ENCODE measurements around the gene GRM8.

Gene GRM8

GRCh38 chr7:126486806-126487205 lies 765.9 kb downstream of the GRM8 start:
- Histone ChIP-seq H3K27ac (no peak overlapping the region), H3K4me3 (ENCODE audit: low read depth, low read length) (no peak overlapping the region), H3K36me3 (no peaks in the 10 kb centered on the region), H3K9me3 (ENCODE audit: severe bottlenecking) (no peaks in the 10 kb centered on the region), H3K27me3 (ENCODE audit: insufficient read depth, low read depth, severe bottlenecking) (no peaks in the 10 kb centered on the region)
- no peak for DNase-seq
- no peak for TF ChIP-seq CTCF (IDR thresholded peaks at IDR 0.05; ENCODE audit: low read depth, low read length)

- DNase-seq: no peak
- Histone ChIP-seq H3K9me3 (ENCODE audit: severe bottlenecking) (no peaks in the 10 kb centered on the region), H3K27me3 (ENCODE audit: insufficient read depth, low read depth, severe bottlenecking) (no peaks in the 10 kb centered on the region), H3K27ac (no peak overlapping the region), H3K36me3 (no peaks in the 10 kb centered on the region), H3K4me3 (ENCODE audit: low read depth, low read length) (no peak overlapping the region)
- no peak for TF ChIP-seq CTCF (IDR thresholded peaks at IDR 0.05; ENCODE audit: low read depth, low read length)
These were observed 767.0 kb downstream of the GRM8 start for GRCh38 chr7:126485791-126486190.

- Histone ChIP-seq H3K36me3 (no peaks in the 10 kb centered on the region), H3K27ac (no peak overlapping the region), H3K9me3 (ENCODE audit: severe bottlenecking) (no peaks in the 10 kb centered on the region), H3K27me3 (ENCODE audit: insufficient read depth, low read depth, severe bottlenecking) (no peaks in the 10 kb centered on the region), H3K4me3 (ENCODE audit: low read depth, low read length) (no peak overlapping the region)
- no peak for DNase-seq
- TF ChIP-seq CTCF (IDR thresholded peaks at IDR 0.05; ENCODE audit: low read depth, low read length): no peak
These were observed 768.8 kb downstream of the GRM8 start for GRCh38 chr7:126483972-126484371.

GRCh38 chr7:126472825-126473224 lies 779.9 kb downstream of the GRM8 start:
- Histone ChIP-seq H3K9me3 (ENCODE audit: severe bottlenecking) (peaks cover 5% of the 10 kb centered on the region), H3K27me3 (ENCODE audit: insufficient read depth, low read depth, severe bottlenecking) (no peaks in the 10 kb centered on the region), H3K36me3 (no peaks in the 10 kb centered on the region), H3K27ac (no peak overlapping the region), H3K4me3 (ENCODE audit: low read depth, low read length) (no peak overlapping the region)
- no peak for DNase-seq
- no peak for TF ChIP-seq CTCF (IDR thresholded peaks at IDR 0.05; ENCODE audit: low read depth, low read length)

- no peak overlapping the region for H3K27ac ChIP-seq
- no peak overlapping the region for H3K4me3 ChIP-seq (ENCODE audit: low read depth, low read length)
- H3K27me3 ChIP-seq (ENCODE audit: insufficient read depth, low read depth, severe bottlenecking): no peaks in the 10 kb centered on the region
- no peak for DNase-seq
- H3K9me3 ChIP-seq (ENCODE audit: severe bottlenecking): no peaks in the 10 kb centered on the region
- H3K36me3 ChIP-seq: no peaks in the 10 kb centered on the region
- no peak for TF ChIP-seq CTCF (IDR thresholded peaks at IDR 0.05; ENCODE audit: low read depth, low read length)
These were observed 790.3 kb downstream of the GRM8 start for GRCh38 chr7:126462405-126462804.

GRCh38 chr7:126460664-126461063 lies 792.1 kb downstream of the GRM8 start:
- Histone ChIP-seq H3K27me3 (ENCODE audit: insufficient read depth, low read depth, severe bottlenecking) (no peaks in the 10 kb centered on the region), H3K9me3 (ENCODE audit: severe bottlenecking) (no peaks in the 10 kb centered on the region), H3K4me3 (ENCODE audit: low read depth, low read length) (no peak overlapping the region), H3K27ac (no peak overlapping the region), H3K36me3 (no peaks in the 10 kb centered on the region)
- no peak for DNase-seq
- TF ChIP-seq CTCF (IDR thresholded peaks at IDR 0.05; ENCODE audit: low read depth, low read length): no peak
